HepG2 (cell line): ENCODE measurements around the gene MEIOB. TPM values are rescaled to one million over a fixed set of nuclear protein-coding genes. Genes with fewer than 3 reads are reported as not detected.

Experiments used
- DMAP1 ChIP-seq: IDR thresholded peaks from 2 replicates; pipeline ENCODE4 v1.6.1; 2016
- GFI1 ChIP-seq: sonication (generic); formaldehyde crosslinking; IDR thresholded peaks from 2 replicates; pipeline ENCODE4 v1.5.0; 2020; ENCODE audit warnings: missing genetic modification reagents, mild to moderate bottlenecking, borderline replicate concordance
- IKZF4 ChIP-seq: sonication (generic); formaldehyde crosslinking; IDR thresholded peaks from 2 replicates; pipeline ENCODE4 v1.5.1; 2020; ENCODE audit warnings: borderline replicate concordance, mild to moderate bottlenecking, low read depth, missing genetic modification reagents; ENCODE audit errors: not compliant biosample characterization
- IRF9 ChIP-seq: sonication (generic); formaldehyde crosslinking; IDR thresholded peaks from 2 replicates; pipeline ENCODE4 v1.8.0; 2022; ENCODE audit warnings: missing genetic modification reagents, mild to moderate bottlenecking, borderline replicate concordance
- JUNB ChIP-seq: sonication (generic); formaldehyde crosslinking; IDR thresholded peaks from 2 replicates; pipeline ENCODE4 v1.8.0; 2022; ENCODE audit warnings: missing genetic modification reagents, mild to moderate bottlenecking, borderline replicate concordance
- KDM2A ChIP-seq: sonication (generic); formaldehyde crosslinking; IDR thresholded peaks from 2 replicates; pipeline ENCODE4 v1.4.0; 2020; ENCODE audit warnings: low read depth, missing genetic modification reagents, borderline replicate concordance
- KLF13 ChIP-seq: sonication (generic); formaldehyde crosslinking; IDR thresholded peaks from 2 replicates; pipeline ENCODE4 v1.4.0; 2020; ENCODE audit warnings: mild to moderate bottlenecking, missing genetic modification reagents
- MED1 ChIP-seq: sonication (generic); formaldehyde crosslinking; IDR thresholded peaks from 2 replicates; pipeline ENCODE4 v1.4.0; 2020; ENCODE audit warnings: missing genetic modification reagents
- MIXL1 ChIP-seq: IDR thresholded peaks from 2 replicates; pipeline ENCODE4 v1.6.1; 2016
- NFIB ChIP-seq: sonication (generic); formaldehyde crosslinking; IDR thresholded peaks from 2 replicates; pipeline ENCODE4 v1.9.0; 2021; ENCODE audit warnings: missing genetic modification reagents, mild to moderate bottlenecking, borderline replicate concordance
- NRL ChIP-seq: sonication (generic); formaldehyde crosslinking; IDR thresholded peaks from 2 replicates; pipeline ENCODE4 v1.5.0; 2020; ENCODE audit warnings: missing genetic modification reagents, mild to moderate bottlenecking, moderate library complexity, borderline replicate concordance
- PAWR ChIP-seq: sonication (generic); formaldehyde crosslinking; IDR thresholded peaks from 2 replicates; pipeline ENCODE4 v1.4.0; 2020; ENCODE audit warnings: missing genetic modification reagents, mild to moderate bottlenecking, borderline replicate concordance
- RARA ChIP-seq: IDR thresholded peaks from 2 replicates; pipeline ENCODE4 v1.6.1; 2016; ENCODE audit warnings: missing genetic modification reagents, missing compliant biosample characterization
- TCF12 ChIP-seq, 2 experiments: fragments of 450-650 bp in 1 of 2; sonication (generic) in 1 of 2; formaldehyde crosslinking in 1 of 2; IDR thresholded peaks; 2 replicates each; pipeline versions ENCODE4 v1.6.1 to v1.8.0; 2017 to 2022; ENCODE audit warnings: antibody characterized with exemption in 1 of 2, mild to moderate bottlenecking in 1 of 2, missing genetic modification reagents in 1 of 2, moderate library complexity in 1 of 2
- XRCC5 ChIP-seq: fragments of 200-400 bp; formaldehyde crosslinking; optimal IDR thresholded peaks from 2 replicates; pipeline ENCODE3; 2017; ENCODE audit warnings: mild to moderate bottlenecking, low read length
- ZFP1 ChIP-seq: IDR thresholded peaks from 2 replicates; pipeline ENCODE4 v1.6.1; 2016
- ZFP37 ChIP-seq: sonication (generic); formaldehyde crosslinking; IDR thresholded peaks from 2 replicates; pipeline ENCODE4 v1.4.0; 2020; ENCODE audit warnings: missing genetic modification reagents, borderline replicate concordance
- ZFP82 ChIP-seq: sonication (generic); formaldehyde crosslinking; IDR thresholded peaks from 2 replicates; pipeline ENCODE4 v1.5.1; 2020; ENCODE audit warnings: mild to moderate bottlenecking, missing genetic modification reagents, borderline replicate concordance
- ZMAT3 ChIP-seq: sonication (generic); formaldehyde crosslinking; conservative IDR thresholded peaks from 2 replicates; pipeline ENCODE4 v1.7.0; 2021; ENCODE audit warnings: missing genetic modification reagents
- ZNF121 ChIP-seq: sonication (generic); formaldehyde crosslinking; IDR thresholded peaks from 2 replicates; pipeline ENCODE4 v1.5.0; 2020; ENCODE audit warnings: mild to moderate bottlenecking, missing genetic modification reagents
- ZNF207 ChIP-seq: fragments of 450-650 bp; IDR thresholded peaks from 2 replicates; pipeline ENCODE4 v1.6.1; 2016; ENCODE audit warnings: antibody characterized with exemption, borderline replicate concordance
- ZNF253 ChIP-seq: sonication (generic); formaldehyde crosslinking; IDR thresholded peaks from 2 replicates; pipeline ENCODE4 v1.8.0; 2022; ENCODE audit warnings: mild to moderate bottlenecking, missing genetic modification reagents, borderline replicate concordance
- ZNF337 ChIP-seq: sonication (generic); formaldehyde crosslinking; IDR thresholded peaks from 2 replicates; pipeline ENCODE4 v1.5.1; 2020; ENCODE audit warnings: missing genetic modification reagents, low read depth, mild to moderate bottlenecking, borderline replicate concordance
- ZNF607 ChIP-seq: sonication (generic); formaldehyde crosslinking; IDR thresholded peaks from 2 replicates; pipeline ENCODE4 v1.5.1; 2020; ENCODE audit warnings: missing genetic modification reagents, mild to moderate bottlenecking, borderline replicate concordance
- ZNF75D ChIP-seq: sonication (generic); formaldehyde crosslinking; IDR thresholded peaks from 2 replicates; pipeline ENCODE4 v1.8.1; 2023; ENCODE audit warnings: missing genetic modification reagents, mild to moderate bottlenecking, borderline replicate concordance
- polyA plus RNA-seq, 8 experiments: library from polyadenylated mRNA; depleted of rRNA in 3 of 8; stranded (reverse) in 7 of 8; unstranded in 1 of 8; fragments of >200 nt; fragmentation: Illumina TruSeq in 4 of 8; extraction: Trizol in 4 of 8; gene quantifications; 2 replicates each; pipeline versions ENCODE4 v1.2.1 to v1.2.3, GENCODE V29; 2011 to 2016; ENCODE audit warnings: low read depth in 4 of 8, missing spikeins in 1 of 8, mixed read lengths in 1 of 8; ENCODE audit not compliant: insufficient read depth in 1 of 8
- total RNA-seq, 5 experiments: library from RNA; depleted of rRNA; stranded (reverse); fragments of >200 nt; fragmentation: Illumina TruSeq; extraction: Trizol; gene quantifications; 2 replicates each; pipeline ENCODE4 v1.2.3, GENCODE V29; 2016; ENCODE audit warnings: low read depth in 1 of 5
- TF ChIP-seq, protein P1 (sequence below): sonication (generic); formaldehyde crosslinking; IDR thresholded peaks from 2 replicates; pipeline ENCODE4 v1.4.0; 2020; ENCODE audit warnings: missing genetic modification reagents
- TF ChIP-seq, protein P2 (sequence below): IDR thresholded peaks from 2 replicates; pipeline ENCODE4 v1.6.1; 2018; ENCODE audit warnings: missing genetic modification reagents

MEIOB gene
- total and polyA plus RNA-seq, 2 of the 13 experiments (the other 11 are each of a cell fraction or from before 2014, with no cell fraction given): 0.17 TPM; not detected in 1

DNA sequence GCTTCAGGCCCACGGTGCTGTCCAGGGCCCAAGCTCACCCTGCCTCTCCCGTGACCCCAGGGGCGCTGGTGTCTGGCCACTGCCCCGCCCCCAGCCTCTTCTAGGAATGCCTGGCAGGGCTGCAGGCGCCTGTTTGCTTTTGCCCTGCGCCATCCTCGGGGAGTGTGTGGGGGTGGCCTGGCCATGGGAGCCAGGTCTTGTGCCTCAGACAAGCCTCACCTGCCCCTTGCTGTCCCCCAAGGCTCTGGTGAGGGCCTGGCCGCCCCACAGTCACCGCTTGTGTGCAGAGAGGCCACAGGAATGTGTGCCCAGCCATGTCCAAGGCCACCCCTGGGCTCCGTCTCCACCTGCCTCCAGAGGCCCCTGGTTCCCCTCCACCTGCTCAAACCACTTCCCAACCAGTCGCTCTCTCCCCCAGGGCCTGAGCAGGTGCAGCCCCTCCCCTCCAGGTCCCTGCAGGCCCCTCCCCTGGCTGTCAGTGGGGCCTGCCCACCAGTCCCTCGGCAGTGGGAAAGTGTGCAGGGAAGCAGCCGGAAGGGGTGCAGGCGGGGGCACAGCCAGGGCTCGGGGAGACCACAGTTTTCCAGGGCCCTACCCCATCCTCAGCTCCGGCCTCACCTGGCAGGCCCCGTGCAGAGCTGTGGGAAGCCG, 77.6 kb downstream of the MEIOB start (continued):
- TF ChIP-seq, protein P1, sequence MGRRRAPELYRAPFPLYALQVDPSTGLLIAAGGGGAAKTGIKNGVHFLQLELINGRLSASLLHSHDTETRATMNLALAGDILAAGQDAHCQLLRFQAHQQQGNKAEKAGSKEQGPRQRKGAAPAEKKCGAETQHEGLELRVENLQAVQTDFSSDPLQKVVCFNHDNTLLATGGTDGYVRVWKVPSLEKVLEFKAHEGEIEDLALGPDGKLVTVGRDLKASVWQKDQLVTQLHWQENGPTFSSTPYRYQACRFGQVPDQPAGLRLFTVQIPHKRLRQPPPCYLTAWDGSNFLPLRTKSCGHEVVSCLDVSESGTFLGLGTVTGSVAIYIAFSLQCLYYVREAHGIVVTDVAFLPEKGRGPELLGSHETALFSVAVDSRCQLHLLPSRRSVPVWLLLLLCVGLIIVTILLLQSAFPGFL: no peak
- TF ChIP-seq ZMAT3 (CRISPR knock-in tag) (no peak), MED1 (CRISPR knock-in tag) (peak; percentile 34; the same call in 1 of the 2 replicates), ZNF121 (peak; percentile 62), DMAP1 (CRISPR knock-in tag) (no peak), KLF13 (no peak), TCF12 (IDR thresholded peaks at IDR 0.05) (no peak), TCF12 (CRISPR knock-in tag; IDR thresholded peaks at IDR 0.05) (peak; percentile 30; the same call in 1 of the 2 replicates), ZNF337 (CRISPR knock-in tag) (no peak), PAWR (no peak), MIXL1 (CRISPR knock-in tag) (no peak), ZNF253 (CRISPR knock-in tag) (no peak), JUNB (no peak), NRL (CRISPR knock-in tag) (peak; percentile 57; the same call in 1 of the 2 replicates), ZNF607 (CRISPR knock-in tag) (no peak), GFI1 (CRISPR knock-in tag) (no peak), ZFP82 (CRISPR knock-in tag) (no peak), ZFP1 (CRISPR knock-in tag) (no peak), IRF9 (peak; percentile 89; the same call in 1 of the 2 replicates), IKZF4 (no peak), NFIB (CRISPR knock-in tag) (no peak), RARA (CRISPR knock-in tag) (peak; percentile 74; the same call in 1 of the 2 replicates), ZNF75D (CRISPR knock-in tag) (no peak), ZFP37 (CRISPR knock-in tag) (0 out of 2 replicates have a peak, but pooled peaks have one; percentile 53), XRCC5 (peak; percentile 27), KDM2A (CRISPR knock-in tag) (peak; percentile 64), ZNF207 (no peak)
- TF ChIP-seq, protein P2, sequence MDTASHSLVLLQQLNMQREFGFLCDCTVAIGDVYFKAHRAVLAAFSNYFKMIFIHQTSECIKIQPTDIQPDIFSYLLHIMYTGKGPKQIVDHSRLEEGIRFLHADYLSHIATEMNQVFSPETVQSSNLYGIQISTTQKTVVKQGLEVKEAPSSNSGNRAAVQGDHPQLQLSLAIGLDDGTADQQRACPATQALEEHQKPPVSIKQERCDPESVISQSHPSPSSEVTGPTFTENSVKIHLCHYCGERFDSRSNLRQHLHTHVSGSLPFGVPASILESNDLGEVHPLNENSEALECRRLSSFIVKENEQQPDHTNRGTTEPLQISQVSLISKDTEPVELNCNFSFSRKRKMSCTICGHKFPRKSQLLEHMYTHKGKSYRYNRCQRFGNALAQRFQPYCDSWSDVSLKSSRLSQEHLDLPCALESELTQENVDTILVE (CRISPR knock-in tag): 0 out of 2 replicates have a peak, but pooled peaks have one; percentile 21
